Measurements from ENCODE around the gene NGDN. TPM values are rescaled to one million over a fixed set of nuclear protein-coding genes. Genes with fewer than 3 reads are reported as not detected.
A peak's percentile ranks its signal among the peaks of the same experiment; 100 is the strongest.

The NGDN gene
- total and polyA plus RNA-seq, 2 of the 8 experiments (the other 6 are each of a cell fraction or from before 2014, with no cell fraction given) = 39.8 to 48.8 TPM

DNA sequence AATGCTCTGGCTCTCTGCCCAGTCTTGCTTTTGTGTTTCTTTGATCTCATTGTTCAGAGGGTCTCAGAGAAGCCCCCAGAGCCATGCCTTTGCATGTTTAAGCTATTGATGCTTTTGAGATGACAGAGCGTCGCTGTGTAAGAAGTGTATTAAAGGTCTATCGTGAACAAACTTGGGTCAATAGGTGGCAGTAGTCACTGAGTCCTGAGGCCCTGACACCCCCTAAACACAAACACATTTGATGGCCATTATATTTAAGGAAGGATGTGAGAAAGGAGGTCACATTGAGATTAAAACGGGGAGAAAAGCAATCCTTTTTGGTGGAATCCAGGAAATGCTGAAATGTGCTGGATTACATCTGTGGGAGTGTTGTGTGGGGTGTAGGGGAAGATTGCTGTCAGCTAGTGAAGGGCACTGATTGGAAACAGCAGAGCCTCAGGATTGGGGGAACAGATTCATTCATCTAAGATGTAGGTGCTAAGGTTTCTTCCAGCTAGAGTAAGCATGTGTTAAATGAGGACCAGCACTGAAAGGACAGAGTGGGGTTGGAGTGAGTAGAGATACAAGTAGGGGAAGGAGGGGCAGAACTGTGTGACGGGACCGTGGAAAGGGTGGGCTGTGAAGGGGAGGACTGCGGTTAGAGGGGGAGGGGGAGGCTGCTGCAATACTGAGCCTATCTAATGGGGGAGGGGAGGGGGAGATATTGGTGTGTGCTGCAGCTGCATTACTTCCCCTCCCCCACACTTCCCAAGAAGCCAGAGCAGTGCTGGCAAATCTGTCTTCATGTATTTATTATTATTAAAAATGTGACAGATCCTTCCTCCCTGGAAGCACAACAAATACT is 12.7 kb downstream of the NGDN start:
- no peak for FAIRE-seq
- H3K27me3 ChIP-seq (replicated peaks in 1 of 4; ENCODE audit: control insufficient read depth in 3 of 4, extremely low read depth in 1 of 4, insufficient read depth in 3 of 4, low read length in 3 of 4) = no peaks in the 10 kb centered on the region
- peak; percentile 70 to 77 for TF ChIP-seq RAD21 (IDR thresholded peaks at IDR 0.05 in 1 of 2, conservative IDR thresholded peaks at IDR 0.05 in 1 of 2; ENCODE audit: low read depth in 2 of 2, low read length in 2 of 2)
- TF ChIP-seq BRCA1 (IDR thresholded peaks at IDR 0.05; ENCODE audit: low read depth, low read length) = no peak
- 0 out of 2 replicates have a peak, but pooled peaks have one; percentile 75 for TF ChIP-seq RBBP5 (IDR thresholded peaks at IDR 0.05; ENCODE audit: borderline replicate concordance, low read depth, low read length)
- no peak for TF ChIP-seq GTF2F1 (IDR thresholded peaks at IDR 0.05; ENCODE audit: borderline replicate concordance, low read depth, low read length)
- no peak for TF ChIP-seq PHF8 (conservative IDR thresholded peaks at IDR 0.05; ENCODE audit: low read depth, low read length)
- TF ChIP-seq, protein P1, sequence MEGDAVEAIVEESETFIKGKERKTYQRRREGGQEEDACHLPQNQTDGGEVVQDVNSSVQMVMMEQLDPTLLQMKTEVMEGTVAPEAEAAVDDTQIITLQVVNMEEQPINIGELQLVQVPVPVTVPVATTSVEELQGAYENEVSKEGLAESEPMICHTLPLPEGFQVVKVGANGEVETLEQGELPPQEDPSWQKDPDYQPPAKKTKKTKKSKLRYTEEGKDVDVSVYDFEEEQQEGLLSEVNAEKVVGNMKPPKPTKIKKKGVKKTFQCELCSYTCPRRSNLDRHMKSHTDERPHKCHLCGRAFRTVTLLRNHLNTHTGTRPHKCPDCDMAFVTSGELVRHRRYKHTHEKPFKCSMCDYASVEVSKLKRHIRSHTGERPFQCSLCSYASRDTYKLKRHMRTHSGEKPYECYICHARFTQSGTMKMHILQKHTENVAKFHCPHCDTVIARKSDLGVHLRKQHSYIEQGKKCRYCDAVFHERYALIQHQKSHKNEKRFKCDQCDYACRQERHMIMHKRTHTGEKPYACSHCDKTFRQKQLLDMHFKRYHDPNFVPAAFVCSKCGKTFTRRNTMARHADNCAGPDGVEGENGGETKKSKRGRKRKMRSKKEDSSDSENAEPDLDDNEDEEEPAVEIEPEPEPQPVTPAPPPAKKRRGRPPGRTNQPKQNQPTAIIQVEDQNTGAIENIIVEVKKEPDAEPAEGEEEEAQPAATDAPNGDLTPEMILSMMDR (IDR thresholded peaks at IDR 0.05; ENCODE audit: control extremely low read depth in 1 of 3, insufficient read depth in 1 of 3, low read depth in 1 of 3, low read length in 3 of 3) = peak in 2 of 3 experiments; percentile 60 to 67; a peak in 3 of 4 replicates
- no peak for TF ChIP-seq POLR2AphosphoS5 (IDR thresholded peaks at IDR 0.05; ENCODE audit: low read depth, low read length)

More for the DNA sequence above, 12.7 kb downstream of the NGDN start:
- peak overlapping the region; percentile 67; the same call in 1 of the 2 replicates for H3K27ac ChIP-seq (ENCODE audit: low read depth, low read length)
- WGBS, 2 experiments (ENCODE audit: extremely low coverage in 1 of 2, insufficient coverage in 1 of 2, insufficient read length in 1 of 2, insufficient replicate concordance in 2 of 2, low coverage in 1 of 2, low lambda C conversion rate in 2 of 2, missing lambda C conversion rate in 1 of 2) = 52% methylated on average over 7 of the region's 7 CpGs; no CpG with 5 or more reads in 1 of the 2 experiments
- H2BK20ac ChIP-seq (ENCODE audit: low read length) = peak overlapping the region; percentile 63; the same call in 1 of the 2 replicates
- H3K14ac ChIP-seq (ENCODE audit: insufficient read length) = no peak overlapping the region
- H3K23me2 ChIP-seq (ENCODE audit: low read depth, low read length) = peaks cover 1% of the 10 kb centered on the region; the same call in 1 of the 2 replicates
- peak overlapping the region; percentile 63 to 76 for H3K4me2 ChIP-seq (ENCODE audit: insufficient read depth in 1 of 2, low read depth in 2 of 2, low read length in 2 of 2)
- peak overlapping the region; percentile 92 for H3K18ac ChIP-seq (ENCODE audit: extremely low read depth, low read length)
- peak overlapping the region; percentile 69 for H2BK12ac ChIP-seq (ENCODE audit: low read depth, low read length)
- no peak overlapping the region for H4K8ac ChIP-seq (ENCODE audit: extremely low read depth, insufficient read depth, low read length)
- POLR2A ChIA-PET (ENCODE audit: partially characterized antibody) = interaction anchor here (0.5 to 22.8 kb wide), 15 partner anchors 10 to 487 kb away, joined by 3 to 944 read pairs (median 5); partner anchors contain the start of genes AP1G2, PABPN1, THTPA and ZFHX2
- peak overlapping the region; percentile 34; the same call in 1 of the 2 replicates for H2BK15ac ChIP-seq (ENCODE audit: low read length)
- no peak overlapping the region for H2AK5ac ChIP-seq (ENCODE audit: low read depth, low read length)
- H3K79me1 ChIP-seq (ENCODE audit: low read depth, low read length) = no peaks in the 10 kb centered on the region
- H4K20me1 ChIP-seq (replicated peaks in 1 of 2; ENCODE audit: control insufficient read depth in 1 of 2, insufficient read depth in 2 of 2, low read length in 2 of 2) = no peaks in the 10 kb centered on the region
- no peak overlapping the region for H2AFZ ChIP-seq (ENCODE audit: low read length)
- H3K36me3 ChIP-seq (ENCODE audit: control insufficient read depth in 2 of 4, insufficient read depth in 4 of 4, low read length in 3 of 4) = peaks cover 5 to 10% (median 7%) of the 10 kb centered on the region in 4 experiments; a peak in 7 of 8 replicates
- peak overlapping the region; percentile 95 for H2BK5ac ChIP-seq (ENCODE audit: low read depth, low read length)
- peak overlapping the region in 2 of 4 experiments; percentile 8 to 14; a peak in 1 of 7 replicates for H3K9ac ChIP-seq (replicated peaks in 1 of 4; ENCODE audit: extremely low read depth in 1 of 4, low read depth in 3 of 4, low read length in 3 of 4)
- peak overlapping the region; percentile 93 for H4K91ac ChIP-seq (replicated peaks; ENCODE audit: insufficient read length, low read length)
- no peak overlapping the region for H3K23ac ChIP-seq (ENCODE audit: insufficient read length)
- CTCF ChIA-PET (ENCODE audit: partially characterized antibody) = interaction anchor here (0.6 to 26.8 kb wide), 21 partner anchors 8 to 429 kb away, joined by 3 to 2092 read pairs (median 3); partner anchors contain the start of genes AP1G2, THTPA and ZFHX2
- H3K4me3 ChIP-seq (ENCODE audit: extremely low read depth in 1 of 4, insufficient read depth in 2 of 4, low read depth in 3 of 4, low read length in 4 of 4) = peak overlapping the region in 2 of 4 experiments; percentile 8 to 33; a peak in 1 of 8 replicates
- peak overlapping the region; percentile 63 for H3K56ac ChIP-seq (replicated peaks; ENCODE audit: insufficient read length, low read depth, low read length)
- DNase-seq (ENCODE audit: low read depth in 1 of 2, low spot score in 2 of 2) = peak in 1 of 2 experiments; percentile 53
- H3K79me2 ChIP-seq (ENCODE audit: control insufficient read depth in 1 of 2, insufficient read depth in 2 of 2, low read length in 2 of 2) = no peaks in the 10 kb centered on the region
- peaks cover 14 to 46% (median 36%) of the 10 kb centered on the region in 4 experiments for H3K4me1 ChIP-seq (replicated peaks in 1 of 4; ENCODE audit: control insufficient read depth in 3 of 4, insufficient read depth in 4 of 4, low read length in 3 of 4)
- no peaks in the 10 kb centered on the region for H3K9me3 ChIP-seq (ENCODE audit: insufficient read depth in 2 of 2, low read depth in 1 of 2, low read length in 1 of 2)
- H4K5ac ChIP-seq (ENCODE audit: insufficient read length, low read depth, low read length) = peak overlapping the region; percentile 86
- peak overlapping the region; percentile 83 for H3K4ac ChIP-seq (replicated peaks; ENCODE audit: insufficient read length, low read depth, low read length)
- peak overlapping the region; percentile 34 for H2BK120ac ChIP-seq (replicated peaks; ENCODE audit: low read depth, low read length)
